IPS-18c (cell line): ENCODE data around the gene LRPPRC.

Experiments
- H3K4me3 ChIP-seq: 2 replicates; pipeline ENCODE4 v1.7.0; 2013; ENCODE audit warnings: low read depth, mild to moderate bottlenecking, low read length, moderate library complexity; ENCODE audit not compliant: insufficient read depth
- H3K9me3 ChIP-seq: one replicate; pipeline ENCODE4 v1.6.1; 2013; ENCODE audit warnings: mild to moderate bottlenecking, low read length, moderate library complexity; ENCODE audit not compliant: control insufficient read depth, insufficient read depth

LRPPRC gene

GRCh38 chr2:43890855-43891254, 104.9 kb downstream of the LRPPRC start:
- no peak overlapping the region for H3K4me3 ChIP-seq
- H3K9me3 ChIP-seq = no peaks in the 10 kb centered on the region

- no peak overlapping the region for H3K4me3 ChIP-seq
- no peaks in the 10 kb centered on the region for H3K9me3 ChIP-seq
These were observed 106.4 kb downstream of the LRPPRC start for GRCh38 chr2:43889416-43889815.

DNA sequence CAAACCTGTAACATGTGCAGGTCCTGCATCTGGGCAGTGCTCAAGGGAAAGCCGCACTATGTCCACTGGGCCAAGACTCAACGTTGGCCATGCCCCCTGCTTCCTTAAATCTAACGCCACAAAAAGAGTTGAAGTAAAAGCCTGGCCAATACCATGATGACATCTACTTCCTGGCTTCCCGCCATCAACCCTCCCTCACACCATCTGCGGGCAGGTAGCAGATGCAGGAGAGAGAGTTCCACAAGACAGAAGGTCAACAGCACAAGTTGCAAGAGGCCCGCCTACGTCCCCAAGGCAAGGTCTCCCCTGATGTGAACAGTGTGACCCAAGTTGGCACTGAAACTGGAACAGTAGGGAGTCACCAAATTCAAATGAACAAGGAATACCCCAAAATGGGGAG, 108.6 kb downstream of the LRPPRC start:
- Histone ChIP-seq H3K9me3 (no peaks in the 10 kb centered on the region), H3K4me3 (no peak overlapping the region)

GRCh38 chr2:43885132-43885632, 110.6 kb downstream of the LRPPRC start:
- Histone ChIP-seq H3K4me3 (no peak overlapping the region), H3K9me3 (no peaks in the 10 kb centered on the region)

GRCh38 chr2:43884689-43885088, 111.1 kb downstream of the LRPPRC start:
- H3K9me3 ChIP-seq = no peaks in the 10 kb centered on the region
- H3K4me3 ChIP-seq = no peak overlapping the region

DNA sequence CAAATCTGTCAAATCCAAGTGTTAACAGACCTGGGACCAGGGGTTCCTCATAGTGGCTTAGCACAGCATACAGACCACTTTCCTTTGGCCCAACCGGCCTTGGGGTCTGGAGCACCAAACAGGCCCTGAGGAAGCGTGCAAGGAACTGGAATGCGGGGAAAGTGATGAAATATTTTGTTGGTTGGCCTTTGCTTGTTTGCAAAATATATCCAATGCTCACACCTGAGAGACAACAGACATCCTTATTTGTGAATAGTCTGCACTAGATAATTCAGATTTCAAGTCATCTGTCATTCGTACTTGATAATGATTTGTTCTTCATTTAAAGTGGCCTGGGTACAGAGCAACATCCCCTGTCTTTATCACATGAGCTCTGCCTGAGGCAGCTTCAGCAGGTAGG, 113.5 kb downstream of the LRPPRC start:
- H3K9me3 ChIP-seq = no peaks in the 10 kb centered on the region

DNA sequence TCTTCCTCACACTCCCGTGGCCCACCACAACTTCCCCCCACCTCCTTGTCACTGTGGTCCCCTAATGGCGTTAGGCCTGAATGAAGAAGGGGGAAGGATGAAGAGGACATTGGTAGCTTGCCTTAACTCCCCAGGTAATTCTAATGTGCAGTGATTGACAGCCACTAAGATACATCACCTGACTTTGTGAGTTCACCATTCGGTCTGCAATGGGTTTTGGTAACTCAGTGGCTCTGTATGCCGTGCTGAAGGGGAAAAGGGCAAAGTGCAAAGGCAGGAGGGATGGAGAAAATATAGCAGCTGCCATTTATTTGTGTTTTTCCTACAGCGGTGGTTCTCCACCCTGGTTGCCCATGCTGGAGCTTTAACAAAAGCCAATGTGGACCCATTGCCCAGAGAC, 114.8 kb downstream of the LRPPRC start:
- Histone ChIP-seq H3K4me3 (no peak overlapping the region), H3K9me3 (no peaks in the 10 kb centered on the region)

More for the DNA sequence above, 113.5 kb downstream of the LRPPRC start:
- H3K4me3 ChIP-seq = no peak overlapping the region

DNA sequence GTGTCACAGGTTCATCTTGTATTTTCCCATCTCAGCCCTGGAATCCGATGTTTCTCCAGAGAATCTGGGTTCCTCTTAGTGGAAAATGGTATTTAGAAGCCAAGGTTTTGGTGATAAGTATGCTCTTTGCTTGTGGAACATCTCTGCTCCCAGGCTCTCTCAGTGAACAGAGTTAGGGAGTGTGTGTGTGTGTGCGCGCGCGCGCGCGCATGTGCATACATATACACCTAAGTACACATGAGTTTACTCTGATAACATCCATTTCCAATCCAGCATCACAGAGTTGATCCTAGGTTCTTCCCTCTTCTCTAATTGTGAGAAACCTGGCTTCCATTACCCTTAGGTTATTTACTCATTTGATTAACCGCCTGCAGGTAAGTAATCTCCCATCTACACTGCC, 115.3 kb downstream of the LRPPRC start:
- Histone ChIP-seq H3K9me3 (no peaks in the 10 kb centered on the region), H3K4me3 (no peak overlapping the region)

DNA sequence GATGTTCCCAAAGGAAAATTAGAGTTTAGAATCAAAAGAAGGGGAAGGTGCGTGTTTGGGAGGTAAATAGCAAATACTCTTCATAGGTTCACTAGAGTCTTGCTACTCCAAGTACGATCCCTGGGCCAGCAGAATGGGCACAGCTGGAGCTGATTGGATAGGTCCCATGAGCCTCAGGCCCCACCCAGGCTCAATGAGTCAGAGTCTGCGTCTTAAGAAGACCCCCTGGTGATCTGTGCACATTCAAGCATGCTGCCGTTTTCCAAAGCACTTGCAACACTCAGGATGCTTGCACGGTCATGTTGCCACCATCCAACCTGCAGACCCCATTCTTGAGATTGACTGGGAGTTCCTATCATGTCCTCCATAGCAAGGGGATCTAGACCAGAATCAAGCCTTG, 116.5 kb downstream of the LRPPRC start:
- Histone ChIP-seq H3K9me3 (no peaks in the 10 kb centered on the region), H3K4me3 (no peak overlapping the region)

- Histone ChIP-seq H3K4me3 (no peak overlapping the region), H3K9me3 (no peaks in the 10 kb centered on the region)
These were observed 117.9 kb downstream of the LRPPRC start for GRCh38 chr2:43877782-43878464.

GRCh38 chr2:43874776-43875451, 120.9 kb downstream of the LRPPRC start:
- Histone ChIP-seq H3K4me3 (no peak overlapping the region), H3K9me3 (no peaks in the 10 kb centered on the region)

DNA sequence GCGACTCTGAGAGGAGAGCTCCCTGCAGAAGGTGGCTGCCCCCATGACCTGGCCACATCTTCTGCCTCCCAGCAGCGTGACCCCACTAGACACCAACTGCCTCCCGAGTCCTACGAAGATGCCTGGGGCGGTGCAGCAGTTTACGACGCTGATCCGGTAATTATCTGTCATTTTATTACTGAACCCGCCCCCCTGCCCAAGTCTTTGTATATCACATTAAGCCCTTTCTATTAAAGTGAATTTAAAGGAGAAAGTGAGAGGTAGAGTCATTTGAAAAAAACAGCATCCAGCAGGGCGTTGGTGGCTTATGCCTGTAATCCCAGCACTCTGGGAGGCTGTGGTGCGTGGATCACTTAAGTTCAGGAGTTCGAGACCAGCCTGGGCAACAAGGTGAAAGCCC, 123.6 kb downstream of the LRPPRC start:
- Histone ChIP-seq H3K9me3 (no peaks in the 10 kb centered on the region), H3K4me3 (no peak overlapping the region)

DNA sequence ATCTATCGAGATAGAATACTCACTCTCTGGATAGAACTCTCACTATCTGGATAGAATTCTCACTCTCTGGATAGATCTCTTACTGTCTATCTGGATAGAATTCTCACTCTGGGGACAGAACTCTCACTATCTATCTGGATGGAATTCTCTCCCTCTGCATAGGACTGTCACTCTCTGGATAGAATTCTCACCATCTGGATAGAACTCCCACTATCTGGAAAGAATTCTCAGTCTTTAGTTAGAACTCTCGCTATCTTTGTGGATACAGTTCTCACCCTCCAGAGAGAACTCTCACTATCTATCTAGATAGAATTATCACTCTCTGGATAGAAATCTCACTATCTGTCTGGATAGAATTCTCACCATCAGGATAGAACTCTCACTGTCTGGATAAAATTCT, 140.5 kb downstream of the LRPPRC start:
- no peak overlapping the region for H3K4me3 ChIP-seq
- H3K9me3 ChIP-seq = no peaks in the 10 kb centered on the region

- no peak overlapping the region for H3K4me3 ChIP-seq
- H3K9me3 ChIP-seq = no peaks in the 10 kb centered on the region
These were observed 141.1 kb downstream of the LRPPRC start for GRCh38 chr2:43854671-43855070.

GRCh38 chr2:43853141-43854081, 142.4 kb downstream of the LRPPRC start:
- Histone ChIP-seq H3K9me3 (no peaks in the 10 kb centered on the region), H3K4me3 (no peak overlapping the region)

- H3K9me3 ChIP-seq = no peaks in the 10 kb centered on the region
These were observed 143.5 kb downstream of the LRPPRC start for GRCh38 chr2:43852196-43852730.

More at GRCh38 chr2:43852196-43852730, 143.5 kb downstream of the LRPPRC start:
- no peak overlapping the region for H3K4me3 ChIP-seq
